SKM-1 (cell line): Measurements from ENCODE around the gene ALOXE3.

Experiments
- DNase-seq: peaks from one replicate; lab custom pipeline; 2025; ENCODE audit not compliant: unreplicated experiment; lab: John Stamatoyannopoulos, UW

Gene ALOXE3

GRCh38 chr17:8055851-8056231 is 62.5 kb downstream of the ALOXE3 start:
- DNase-seq, result no peak

- DNase-seq, result no peak
Observed at GRCh38 chr17:8053600-8053999, 64.7 kb downstream of the ALOXE3 start.

DNA sequence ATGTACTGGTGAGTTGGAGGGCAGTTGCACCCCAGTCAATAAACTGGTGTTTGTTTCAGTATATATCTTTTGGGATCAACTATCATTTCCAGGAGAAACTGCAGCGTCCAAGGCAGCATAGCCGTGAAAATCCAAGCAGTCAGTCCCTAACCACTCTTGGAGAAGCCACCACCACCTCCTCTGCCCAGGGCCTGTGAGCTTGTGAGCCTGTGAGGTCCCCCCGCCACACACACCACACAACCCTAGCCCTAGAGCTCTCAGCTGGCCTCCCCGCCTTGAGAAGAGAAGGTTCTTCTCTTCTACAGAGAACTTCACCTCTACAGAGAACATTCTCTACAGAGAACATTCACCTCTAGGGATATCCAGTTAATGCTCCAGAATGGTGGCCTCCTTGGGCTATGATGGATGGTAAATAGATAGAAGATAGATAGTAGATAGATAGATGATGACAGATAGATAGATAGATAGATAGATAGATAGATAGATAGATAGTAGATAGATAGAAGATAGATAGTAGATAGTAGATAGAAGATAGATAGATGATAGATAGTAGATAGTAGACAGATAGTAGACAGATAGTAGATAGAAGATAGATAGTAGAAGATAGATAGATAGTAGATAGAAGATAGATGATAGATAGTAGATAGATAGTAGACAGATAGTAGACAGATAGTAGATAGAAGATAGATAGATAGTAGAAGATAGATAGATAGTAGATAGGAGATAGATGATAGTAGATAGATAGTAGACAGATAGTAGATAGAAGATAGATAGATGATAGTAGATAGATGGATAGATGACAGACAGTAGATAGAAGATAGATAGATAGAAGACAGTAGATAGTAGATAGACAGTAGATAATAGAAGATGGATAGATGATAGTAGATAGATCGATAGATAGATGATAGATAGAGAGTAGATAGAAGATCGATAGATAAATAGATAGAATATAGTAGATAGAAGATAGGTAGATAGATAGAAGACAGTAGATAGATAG is 65.8 kb downstream of the ALOXE3 start:
- DNase-seq, result no peak

DNA sequence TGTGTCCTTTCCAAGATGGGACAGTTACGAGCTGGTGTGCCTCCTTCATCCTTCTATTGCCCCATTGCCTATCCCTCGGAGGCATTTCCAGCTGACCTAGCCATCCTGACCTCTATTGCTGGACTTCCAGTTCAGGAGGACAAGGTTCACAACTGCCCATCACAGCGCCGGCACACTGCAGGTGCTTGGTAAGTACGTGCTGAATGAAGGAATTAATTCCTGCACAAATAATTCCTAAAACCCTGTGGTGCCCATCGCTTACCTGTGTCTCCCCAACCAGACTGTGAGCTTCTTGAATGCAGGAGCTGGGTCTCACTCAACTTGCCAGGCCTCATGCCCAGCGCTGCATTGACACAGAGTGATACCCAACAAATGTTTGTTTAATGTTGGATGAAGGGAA is 66.5 kb downstream of the ALOXE3 start:
- no peak for DNase-seq

GRCh38 chr17:8048736-8049135 is 69.6 kb downstream of the ALOXE3 start:
- DNase-seq, result no peak

- no peak for DNase-seq
Observed at GRCh38 chr17:8048236-8048635, 70.1 kb downstream of the ALOXE3 start.

- DNase-seq, result no peak
Observed at GRCh38 chr17:8047769-8048110, 70.6 kb downstream of the ALOXE3 start.

GRCh38 chr17:8046929-8047768 is 71.2 kb downstream of the ALOXE3 start:
- no peak for DNase-seq

- no peak for DNase-seq
Observed at GRCh38 chr17:8046306-8046928, 71.9 kb downstream of the ALOXE3 start.
